ENCODE measurements around the gene GTF2A1. TPM values are rescaled to one million over a fixed set of nuclear protein-coding genes. Genes with fewer than 3 reads are reported as not detected.

The GTF2A1 gene
- total RNA-seq, 1 donor from 2014 or later, result 63.1 TPM

- H3K4me3 Mint-ChIP-seq, result no peak overlapping the region
- H3K27ac ChIP-seq, result no peak overlapping the region
- no peaks in the 10 kb centered on the region for H4K20me1 ChIP-seq (ENCODE audit: low read depth)
- TF ChIP-seq EZH2phosphoT487 (IDR thresholded peaks at IDR 0.05) (no peak), CTCF (IDR thresholded peaks at IDR 0.05) (no peak), EZH2 (IDR thresholded peaks at IDR 0.05) (no peak)
- H3K27me3 Mint-ChIP-seq (ENCODE audit: insufficient read depth, low read depth), result no peaks in the 10 kb centered on the region
- H3K27ac Mint-ChIP-seq, result no peak overlapping the region
- H3K79me2 ChIP-seq (ENCODE audit: low read depth), result no peaks in the 10 kb centered on the region
- H3K9ac ChIP-seq, result no peak overlapping the region
- no peaks in the 10 kb centered on the region for H3F3A ChIP-seq (ENCODE audit: low read depth)
- no peak overlapping the region for H3K4me3 ChIP-seq
- no peak overlapping the region for H2AFZ ChIP-seq (replicated peaks)
- no peaks in the 10 kb centered on the region for H3K9me3 ChIP-seq (ENCODE audit: low read depth)
- no peaks in the 10 kb centered on the region for H3K36me3 ChIP-seq
- H3K4me1 ChIP-seq, result peaks cover 7% of the 10 kb centered on the region
- H3K27me3 ChIP-seq, result no peaks in the 10 kb centered on the region
- no peak overlapping the region for H3K4me2 ChIP-seq
- H3K9me3 Mint-ChIP-seq, result no peaks in the 10 kb centered on the region
- no peaks in the 10 kb centered on the region for H3K36me3 Mint-ChIP-seq
- no peaks in the 10 kb centered on the region for H3K4me1 Mint-ChIP-seq
- no peak for DNase-seq (ENCODE audit: low spot score)
Observed at GRCh38 chr14:81133400-81133799, 87.4 kb downstream of the GTF2A1 start.

GRCh38 chr14:81132468-81132867, 88.3 kb downstream of the GTF2A1 start:
- no peak for TF ChIP-seq CTCF (IDR thresholded peaks at IDR 0.05)
- no peaks in the 10 kb centered on the region for H3K27me3 Mint-ChIP-seq (ENCODE audit: insufficient read depth, low read depth)
- Histone ChIP-seq H3K27me3 (no peaks in the 10 kb centered on the region), H3K4me3 (no peak overlapping the region), H3K9ac (no peak overlapping the region), H2AFZ (replicated peaks) (no peak overlapping the region), H3K36me3 (no peaks in the 10 kb centered on the region), H3K9me3 (ENCODE audit: low read depth) (no peaks in the 10 kb centered on the region), H3K79me2 (ENCODE audit: low read depth) (no peaks in the 10 kb centered on the region), H3K27ac (no peak overlapping the region), H3K4me2 (no peak overlapping the region), H3K4me1 (peaks cover 7% of the 10 kb centered on the region), H4K20me1 (ENCODE audit: low read depth) (no peaks in the 10 kb centered on the region), H3F3A (ENCODE audit: low read depth) (no peaks in the 10 kb centered on the region)
- no peak for DNase-seq (ENCODE audit: low spot score)
- no peaks in the 10 kb centered on the region for H3K36me3 Mint-ChIP-seq
- no peaks in the 10 kb centered on the region for H3K4me1 Mint-ChIP-seq
- H3K27ac Mint-ChIP-seq, result no peak overlapping the region
- H3K4me3 Mint-ChIP-seq, result no peak overlapping the region
- H3K9me3 Mint-ChIP-seq, result no peaks in the 10 kb centered on the region

- Histone ChIP-seq H3K4me3 (no peak overlapping the region), H3K9ac (no peak overlapping the region), H2AFZ (replicated peaks) (no peak overlapping the region), H3K9me3 (ENCODE audit: low read depth) (no peaks in the 10 kb centered on the region), H3K36me3 (no peaks in the 10 kb centered on the region), H3K4me2 (no peak overlapping the region), H4K20me1 (ENCODE audit: low read depth) (no peaks in the 10 kb centered on the region), H3F3A (ENCODE audit: low read depth) (no peaks in the 10 kb centered on the region), H3K27me3 (no peaks in the 10 kb centered on the region), H3K27ac (no peak overlapping the region), H3K79me2 (ENCODE audit: low read depth) (no peaks in the 10 kb centered on the region), H3K4me1 (peaks cover 7% of the 10 kb centered on the region)
- TF ChIP-seq CTCF (IDR thresholded peaks at IDR 0.05) (no peak), EZH2 (IDR thresholded peaks at IDR 0.05) (no peak), EZH2phosphoT487 (IDR thresholded peaks at IDR 0.05) (no peak)
- no peaks in the 10 kb centered on the region for H3K4me1 Mint-ChIP-seq
- H3K4me3 Mint-ChIP-seq, result no peak overlapping the region
- H3K9me3 Mint-ChIP-seq, result no peaks in the 10 kb centered on the region
- no peaks in the 10 kb centered on the region for H3K27me3 Mint-ChIP-seq (ENCODE audit: insufficient read depth, low read depth)
- no peak for DNase-seq (ENCODE audit: low spot score)
- H3K36me3 Mint-ChIP-seq, result no peaks in the 10 kb centered on the region
- H3K27ac Mint-ChIP-seq, result no peak overlapping the region
Observed at GRCh38 chr14:81129242-81129641, 91.5 kb downstream of the GTF2A1 start.

- no peak overlapping the region for H3K27ac Mint-ChIP-seq
- no peaks in the 10 kb centered on the region for H3K27me3 Mint-ChIP-seq (ENCODE audit: insufficient read depth, low read depth)
- Histone ChIP-seq H3K4me3 (no peak overlapping the region), H3K9ac (no peak overlapping the region), H3K27ac (no peak overlapping the region), H3K27me3 (no peaks in the 10 kb centered on the region), H3K4me2 (no peak overlapping the region), H3K4me1 (no peaks in the 10 kb centered on the region), H2AFZ (replicated peaks) (no peak overlapping the region), H3K79me2 (ENCODE audit: low read depth) (no peaks in the 10 kb centered on the region), H3F3A (ENCODE audit: low read depth) (no peaks in the 10 kb centered on the region), H3K36me3 (no peaks in the 10 kb centered on the region), H3K9me3 (ENCODE audit: low read depth) (no peaks in the 10 kb centered on the region), H4K20me1 (ENCODE audit: low read depth) (no peaks in the 10 kb centered on the region)
- H3K9me3 Mint-ChIP-seq, result no peaks in the 10 kb centered on the region
- DNase-seq (ENCODE audit: low spot score), result no peak
- H3K4me3 Mint-ChIP-seq, result no peak overlapping the region
- H3K4me1 Mint-ChIP-seq, result no peaks in the 10 kb centered on the region
- TF ChIP-seq CTCF (IDR thresholded peaks at IDR 0.05), result no peak
- TF ChIP-seq EZH2 (IDR thresholded peaks at IDR 0.05), result no peak
- no peak for TF ChIP-seq EZH2phosphoT487 (IDR thresholded peaks at IDR 0.05)
- H3K36me3 Mint-ChIP-seq, result no peaks in the 10 kb centered on the region
Observed at GRCh38 chr14:81127785-81128184, 93.0 kb downstream of the GTF2A1 start.

Data from neural progenitor cell (in vitro differentiated cells).